GM18868 (cell line): Measurements from ENCODE around the gene SLC66A2.

Experiments
- ATAC-seq: cut with Tn5 transposase; IDR thresholded peaks from one replicate; pipeline ENCODE4 v1.9.1; 2021; ENCODE audit warnings: mild to moderate bottlenecking, moderate library complexity; ENCODE audit not compliant: unreplicated experiment

The SLC66A2 gene

DNA sequence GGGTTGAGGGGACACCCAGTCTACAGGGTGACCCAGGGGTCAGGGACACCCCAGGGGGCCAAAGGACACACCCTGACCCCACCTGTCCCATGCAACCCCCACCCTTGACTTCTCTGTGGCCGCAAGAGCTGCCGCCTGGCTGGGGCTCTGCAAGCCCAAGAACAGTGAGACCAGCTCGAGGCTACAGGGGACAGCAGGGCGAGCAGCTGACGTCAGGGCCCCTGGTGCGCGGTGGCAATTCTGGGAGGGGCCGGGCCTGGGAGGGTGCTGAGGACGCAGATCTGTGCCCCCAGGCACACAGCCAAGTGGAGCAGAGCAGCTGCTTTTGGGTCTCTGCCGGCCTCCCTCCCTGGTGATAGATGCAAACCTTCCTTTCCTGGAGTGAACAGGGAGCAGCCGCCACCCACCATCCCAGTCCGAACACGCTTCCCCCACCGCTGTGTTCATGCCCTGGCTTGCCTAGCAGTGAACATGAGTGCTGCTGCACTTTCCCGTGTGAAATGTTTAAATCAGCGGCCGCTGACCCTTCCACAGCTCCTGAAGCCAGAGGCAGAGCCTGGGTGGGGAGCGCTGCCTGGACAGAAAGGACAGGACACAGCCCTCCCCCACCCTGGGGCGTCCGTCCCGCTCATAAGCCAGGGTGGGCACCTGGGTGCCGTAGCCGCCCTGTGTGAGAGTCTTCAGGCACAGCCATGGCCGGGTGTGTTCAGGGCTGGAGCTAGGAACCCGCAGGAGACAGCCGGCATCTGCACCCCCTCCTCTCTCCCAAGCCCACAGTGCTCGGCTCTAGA, 46.9 kb downstream of the SLC66A2 start:
- ATAC-seq, result no peak

DNA sequence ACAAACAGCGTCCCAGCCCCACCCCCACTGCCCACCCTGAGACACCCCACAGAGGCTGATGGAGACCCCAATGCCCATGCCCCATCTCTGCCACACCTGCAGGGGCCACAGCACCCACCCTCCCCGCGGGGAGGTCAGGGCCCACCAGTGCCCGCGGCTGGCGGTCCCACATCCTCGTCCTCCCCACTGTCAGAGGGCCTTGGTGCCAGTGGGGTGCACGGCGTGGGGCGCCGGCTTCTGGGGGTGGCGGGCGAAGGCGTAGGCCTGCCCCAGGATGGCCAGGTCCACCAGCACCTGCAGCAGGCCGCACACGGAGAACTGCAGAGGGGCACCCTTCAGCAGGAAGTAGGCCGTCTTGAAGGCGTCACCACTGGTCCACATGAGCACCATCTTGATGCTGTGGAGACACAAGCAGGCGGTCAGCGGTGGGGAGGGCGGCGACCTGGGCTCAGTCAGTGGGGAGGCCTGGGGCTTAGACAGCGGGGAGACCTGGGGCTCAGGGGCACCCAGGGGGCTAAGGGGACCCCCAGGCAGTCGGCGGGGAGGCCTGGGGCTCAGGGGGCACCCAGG, 47.6 kb downstream of the SLC66A2 start:
- ATAC-seq, result no peak

DNA sequence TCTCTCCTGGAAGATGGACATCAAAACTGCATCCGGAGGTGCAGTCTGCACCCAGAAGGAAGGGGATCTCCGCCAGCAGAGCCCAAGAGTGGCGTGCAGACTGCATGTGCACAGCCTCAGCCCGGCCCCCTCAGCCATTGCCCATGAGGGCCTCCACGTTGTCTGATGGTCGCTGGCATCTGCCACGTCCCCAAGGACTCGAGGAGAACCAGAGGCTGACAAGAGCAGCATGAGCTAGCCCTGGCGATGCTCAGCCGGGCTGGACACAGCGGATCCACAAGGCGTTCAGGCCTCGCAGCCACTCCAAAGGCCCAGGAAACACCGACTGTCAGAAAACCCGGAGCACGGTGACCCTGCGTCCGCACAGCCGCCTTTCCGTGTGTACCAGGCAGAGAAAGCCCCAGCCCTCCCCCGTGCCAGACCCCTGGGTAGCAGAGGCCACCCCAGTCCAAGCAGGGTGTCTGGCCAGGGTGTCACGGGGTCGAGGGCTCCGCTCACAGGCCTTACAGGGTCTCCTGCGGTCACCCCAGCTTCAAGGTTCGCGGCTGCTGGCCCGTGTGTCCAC, 48.3 kb downstream of the SLC66A2 start:
- no peak for ATAC-seq

DNA sequence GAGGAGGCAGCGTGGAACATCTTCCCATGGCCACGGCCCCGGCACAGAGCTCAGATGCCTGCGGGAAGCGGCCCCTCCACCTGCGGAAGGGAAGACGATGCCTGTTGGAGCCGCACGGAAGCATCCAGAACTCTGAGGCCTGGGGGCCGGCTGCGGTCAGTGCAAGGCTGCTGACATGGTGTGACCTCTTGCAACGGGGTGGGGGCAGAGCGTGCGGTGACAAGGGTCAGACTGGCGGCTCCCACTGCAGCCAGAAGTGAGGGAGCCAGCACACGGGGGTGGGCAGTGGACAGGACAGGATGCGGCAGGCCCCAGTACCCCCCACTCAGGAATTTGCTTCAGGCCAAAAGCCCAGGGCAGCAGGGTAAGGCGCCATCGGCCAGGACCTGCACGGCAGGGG, 48.8 kb downstream of the SLC66A2 start:
- ATAC-seq, result no peak

DNA sequence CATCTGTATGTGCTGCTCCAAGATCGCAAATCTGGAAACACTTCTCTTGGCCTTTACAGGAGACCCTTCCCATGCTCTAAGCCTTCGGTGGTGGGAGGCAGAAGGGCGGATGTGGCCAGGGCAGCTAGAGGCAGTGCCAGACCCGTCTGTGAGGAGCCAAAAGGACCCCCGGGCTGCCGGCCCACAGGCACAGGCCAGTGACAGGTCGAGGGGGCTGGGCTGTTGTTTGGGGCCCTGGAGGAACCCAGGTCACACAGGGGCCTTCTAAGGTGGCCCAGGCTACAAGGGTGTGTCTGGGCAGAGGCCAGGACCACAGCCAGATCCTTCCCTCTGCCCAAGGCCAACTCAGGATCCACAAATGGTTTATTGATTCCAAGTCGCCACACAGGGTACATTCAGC, 49.4 kb downstream of the SLC66A2 start:
- no peak for ATAC-seq

DNA sequence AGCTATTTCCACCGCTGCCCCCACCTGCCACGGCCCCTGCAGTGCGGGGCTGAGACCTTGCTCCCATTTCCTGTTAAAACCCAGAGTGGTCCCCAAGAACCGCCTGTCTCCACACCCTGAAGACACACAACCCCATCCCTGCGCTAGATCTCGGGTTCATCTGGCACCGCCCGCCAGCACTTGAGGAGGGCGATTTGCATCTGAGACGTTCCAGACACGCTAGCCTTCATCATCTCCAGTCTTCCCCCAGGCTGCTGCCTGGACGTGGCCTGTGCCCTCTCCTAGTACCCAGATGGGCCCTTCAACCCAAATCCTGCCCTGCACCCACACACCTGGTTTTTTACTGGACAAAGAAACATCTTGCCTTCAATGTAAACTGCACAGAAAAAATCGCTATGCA, 49.8 kb downstream of the SLC66A2 start:
- ATAC-seq, result no peak

DNA sequence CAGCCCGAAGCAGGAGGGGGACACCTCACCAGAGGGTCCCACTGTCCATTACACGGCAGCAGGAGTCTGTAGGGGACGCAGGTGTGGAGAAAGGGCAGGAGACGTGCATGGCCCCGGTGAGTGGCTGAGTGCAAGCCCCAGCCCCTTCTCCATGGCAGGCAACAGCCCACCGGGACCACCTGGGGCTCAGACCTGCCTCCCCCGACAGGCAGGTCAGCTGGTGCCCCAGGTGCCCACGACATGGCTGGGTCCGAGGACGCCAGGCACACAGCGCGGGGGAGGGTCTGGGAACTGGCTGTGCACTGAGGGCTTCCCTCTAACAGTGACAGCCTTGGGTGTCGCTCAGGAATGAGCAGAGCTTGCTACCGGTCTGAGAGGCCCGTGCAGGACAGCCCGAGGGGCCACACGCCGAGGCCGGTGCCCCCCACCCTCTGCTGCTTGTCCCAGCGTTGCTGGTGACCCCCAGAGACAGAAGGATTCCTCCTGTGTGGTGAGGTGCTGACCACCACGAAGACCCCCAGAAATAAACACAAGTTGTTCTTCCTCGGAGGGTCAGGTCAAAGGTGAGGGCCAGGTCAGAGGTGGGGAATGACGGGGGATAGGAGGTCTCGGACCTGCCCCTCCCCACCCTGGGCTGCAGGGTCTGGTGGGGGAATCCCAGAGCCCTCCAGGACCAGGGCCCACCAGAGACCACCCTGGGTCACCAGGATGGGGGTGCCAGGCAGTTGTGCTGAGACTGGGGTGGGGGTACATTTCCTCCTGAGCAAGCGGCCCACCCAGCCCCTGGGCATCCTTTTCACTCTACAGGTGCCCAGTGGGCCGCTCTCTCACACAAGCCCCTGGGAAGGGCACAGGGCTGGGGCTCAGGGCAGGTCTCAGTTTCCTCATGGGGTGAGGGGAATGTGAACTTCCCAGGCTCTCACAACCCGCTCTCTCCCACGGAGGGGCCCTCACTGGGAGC, 50.6 kb downstream of the SLC66A2 start:
- ATAC-seq, result no peak

DNA sequence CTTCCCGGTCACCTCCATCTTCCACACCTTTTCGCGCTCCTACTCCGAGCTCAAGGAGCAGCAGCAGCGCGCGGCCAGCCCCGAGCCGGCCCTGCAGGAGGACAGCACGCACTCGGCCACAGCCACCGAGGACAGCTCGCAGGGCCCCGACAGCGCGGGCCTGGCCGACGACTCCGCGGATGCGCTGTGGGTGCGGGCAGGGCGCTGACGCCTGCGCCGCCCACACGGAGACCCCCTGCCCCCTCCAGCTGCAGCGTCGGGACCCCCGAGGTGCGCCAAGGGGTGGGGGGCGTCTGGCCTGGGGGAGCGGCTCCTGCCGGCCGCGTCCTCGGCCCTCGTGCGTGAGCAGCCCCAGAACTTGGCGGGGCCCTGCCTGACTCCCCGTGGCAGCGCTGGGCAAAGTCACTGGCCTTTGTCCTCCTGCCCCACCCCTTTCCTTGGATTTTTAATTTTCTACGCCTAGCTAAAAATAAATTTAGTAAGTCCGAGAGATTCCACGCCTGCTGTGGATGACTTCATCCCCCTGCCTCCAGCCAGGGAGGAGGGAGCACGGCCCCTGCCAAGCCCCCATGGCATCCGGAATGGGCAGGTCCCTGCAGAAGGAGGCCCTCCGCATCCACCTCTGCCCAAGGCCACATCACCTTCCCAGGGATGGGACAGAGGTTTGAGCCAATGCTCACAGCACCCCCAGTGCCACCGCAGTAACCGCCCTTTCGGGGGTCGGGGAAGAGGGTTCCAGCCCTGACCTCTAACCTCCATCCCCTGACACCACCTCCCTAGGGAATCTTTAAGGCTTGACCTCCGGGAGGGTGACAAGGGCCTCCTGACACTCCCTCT, 51.6 kb downstream of the SLC66A2 start:
- no peak for ATAC-seq

DNA sequence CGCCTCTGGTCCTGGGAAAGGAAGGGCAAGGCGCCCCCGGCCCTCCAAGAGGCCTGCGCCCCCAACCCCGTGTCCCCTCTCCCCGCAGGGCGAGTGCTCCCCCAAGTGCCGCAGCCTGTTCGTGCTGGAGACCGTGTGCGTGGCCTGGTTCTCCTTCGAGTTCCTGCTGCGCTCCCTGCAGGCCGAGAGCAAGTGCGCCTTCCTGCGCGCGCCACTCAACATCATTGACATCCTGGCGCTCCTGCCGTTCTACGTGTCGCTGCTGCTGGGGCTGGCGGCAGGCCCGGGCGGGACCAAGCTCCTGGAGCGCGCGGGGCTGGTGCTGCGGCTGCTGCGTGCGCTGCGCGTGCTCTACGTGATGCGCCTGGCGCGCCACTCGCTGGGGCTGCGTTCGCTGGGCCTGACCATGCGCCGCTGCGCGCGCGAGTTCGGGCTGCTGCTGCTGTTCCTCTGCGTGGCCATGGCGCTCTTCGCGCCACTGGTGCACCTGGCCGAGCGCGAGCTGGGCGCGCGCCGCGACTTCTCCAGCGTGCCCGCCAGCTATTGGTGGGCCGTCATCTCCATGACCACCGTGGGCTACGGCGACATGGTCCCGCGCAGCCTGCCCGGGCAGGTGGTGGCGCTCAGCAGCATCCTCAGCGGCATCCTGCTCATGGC, 52.4 kb downstream of the SLC66A2 start:
- ATAC-seq, result no peak

DNA sequence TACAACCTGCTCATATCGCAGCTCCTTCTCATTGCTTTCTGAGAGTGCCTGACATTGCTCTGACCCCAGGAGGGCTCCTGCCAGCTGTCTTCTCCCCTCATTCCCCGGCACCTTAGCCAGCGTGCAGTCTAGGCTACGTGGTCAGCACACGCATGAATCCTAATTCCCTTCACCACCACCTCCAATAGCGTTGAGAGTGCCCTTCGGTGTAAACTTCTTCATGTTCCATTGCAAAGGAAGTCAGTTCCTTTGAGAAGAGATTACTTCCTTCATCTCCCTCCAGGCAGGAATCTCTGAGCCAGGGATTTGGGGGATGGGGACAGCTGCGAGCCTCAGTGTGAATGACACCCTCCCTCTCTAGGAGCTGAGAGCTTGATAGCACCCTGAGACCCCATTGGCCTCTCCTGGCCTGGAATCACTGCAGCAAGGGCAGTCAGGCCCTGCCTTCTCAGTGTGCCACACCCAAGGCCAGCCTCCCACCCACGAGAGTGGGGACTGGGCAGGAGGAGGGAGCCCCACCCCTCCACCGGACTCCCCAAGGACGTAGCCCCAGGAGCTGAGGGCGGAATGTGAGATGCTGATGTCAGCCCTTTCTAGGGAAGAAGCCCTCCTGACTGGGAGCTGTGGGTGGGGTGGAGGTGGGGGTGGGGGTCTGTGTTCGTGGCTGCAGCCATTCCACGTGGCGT, 53.4 kb downstream of the SLC66A2 start:
- ATAC-seq, result no peak

DNA sequence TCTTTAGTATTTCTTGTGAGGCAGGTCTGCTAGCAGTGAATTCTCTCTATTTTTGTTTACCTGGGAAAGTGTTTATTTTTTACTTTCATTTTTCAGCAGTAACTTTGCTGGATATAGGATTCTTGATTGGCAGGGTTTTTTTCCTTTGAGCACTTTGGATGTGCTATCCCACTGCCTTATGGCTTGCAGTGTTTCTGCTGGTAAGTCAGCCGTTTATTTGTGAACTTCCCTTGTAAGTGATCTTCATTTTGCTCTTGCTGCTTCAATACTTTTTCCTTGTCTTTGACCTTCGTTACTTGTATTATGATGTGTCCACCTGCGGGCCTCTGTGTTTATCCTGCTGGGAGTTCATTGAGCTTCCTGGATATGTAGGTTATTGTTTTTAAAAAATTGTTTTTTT, 54.7 kb downstream of the SLC66A2 start:
- no peak for ATAC-seq

DNA sequence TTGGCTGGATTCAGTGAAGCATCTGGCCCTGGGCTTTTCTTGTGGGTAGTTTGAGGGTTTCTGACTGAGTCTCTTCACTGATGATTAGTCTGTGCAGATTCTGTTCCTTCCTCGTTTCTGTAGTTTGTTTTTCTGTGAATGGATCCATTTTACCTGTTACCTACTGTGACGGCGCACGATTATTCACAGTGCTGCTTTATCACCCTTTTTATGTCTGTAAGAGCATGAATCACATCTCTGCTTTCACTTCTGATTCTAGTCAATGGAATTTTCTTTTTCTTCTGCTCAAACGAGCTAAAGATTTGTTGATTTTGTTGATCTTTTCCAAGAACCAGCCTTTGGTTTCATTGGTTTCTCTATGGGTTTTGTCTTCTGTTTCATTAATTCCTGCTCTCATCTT, 60.8 kb downstream of the SLC66A2 start:
- no peak for ATAC-seq

DNA sequence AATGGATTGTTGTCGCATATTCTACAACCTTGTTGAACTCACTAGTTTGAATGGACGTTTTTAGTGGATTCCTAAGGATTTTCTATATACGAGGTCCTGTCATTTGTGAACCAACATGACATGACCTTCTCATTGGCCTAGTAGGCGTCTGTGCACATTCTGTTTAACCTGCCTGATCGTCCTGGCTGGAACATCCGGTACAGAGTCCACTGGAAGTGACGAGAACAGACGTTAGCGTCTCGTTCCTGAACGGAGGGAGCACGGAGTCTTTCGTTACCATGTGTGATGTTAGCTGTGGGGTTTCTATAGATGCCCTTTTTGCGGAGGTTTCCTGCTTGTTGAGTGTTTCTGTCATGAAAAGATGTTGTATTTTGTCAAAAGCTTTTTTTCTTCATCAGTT, 61.9 kb downstream of the SLC66A2 start:
- ATAC-seq, result no peak

DNA sequence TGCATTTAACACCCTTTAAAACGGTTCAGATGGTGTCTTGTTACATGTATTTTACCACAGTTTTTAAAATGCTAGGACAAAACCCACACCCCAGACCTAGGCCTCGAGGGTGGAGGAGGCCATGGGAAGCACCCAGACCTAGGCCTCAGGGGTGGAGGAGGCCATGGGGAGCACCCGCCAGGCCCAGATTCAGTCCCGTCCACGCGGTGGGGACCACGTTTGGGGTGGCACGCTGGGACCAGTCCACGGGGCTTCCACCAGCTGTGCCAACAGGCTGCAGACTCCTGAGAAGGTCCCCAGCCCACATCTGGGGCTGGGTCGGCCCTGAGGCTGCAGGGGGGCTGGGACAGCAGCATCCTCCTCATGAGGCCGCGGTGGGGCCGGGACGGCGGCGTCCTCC, 63.4 kb downstream of the SLC66A2 start:
- no peak for ATAC-seq

DNA sequence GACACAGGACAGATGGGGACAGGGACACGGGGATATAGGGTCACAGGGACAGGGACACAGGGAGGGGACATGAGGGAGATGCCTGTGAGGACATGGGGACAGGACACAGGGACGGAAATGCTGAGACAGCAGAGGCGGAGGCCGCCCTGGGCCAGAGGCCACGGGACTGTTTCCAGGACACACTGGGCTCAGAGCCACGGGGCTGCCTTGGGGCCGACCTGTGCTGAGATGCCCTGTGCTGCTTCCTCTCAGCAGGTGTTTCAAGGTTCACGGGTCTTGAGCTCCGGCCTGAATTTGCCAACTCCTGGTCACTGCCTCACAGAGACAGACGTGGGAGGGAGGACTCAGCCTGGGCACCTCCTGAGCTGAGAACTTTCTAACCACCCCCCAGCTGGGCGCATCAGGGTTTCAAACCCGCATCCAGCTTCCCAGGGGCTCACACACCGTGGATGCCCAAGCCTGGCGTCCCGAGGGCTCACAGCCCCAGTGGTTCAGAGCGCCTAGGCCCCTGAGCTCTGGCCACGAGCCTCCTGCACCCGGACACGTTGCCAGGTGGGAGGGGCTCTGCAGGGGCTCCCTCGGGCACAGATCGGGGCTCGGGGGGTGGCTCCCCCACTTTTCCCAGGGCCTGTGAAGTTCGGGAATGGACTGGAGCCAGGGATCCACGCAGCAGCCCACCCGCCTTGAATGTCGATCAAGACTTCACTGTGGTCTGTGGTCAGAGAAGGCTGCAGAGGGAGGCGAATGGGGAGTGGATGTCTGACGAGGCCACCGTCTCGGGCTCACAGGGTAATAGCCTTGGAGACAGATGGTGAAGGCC, 64.1 kb downstream of the SLC66A2 start:
- ATAC-seq, result no peak

DNA sequence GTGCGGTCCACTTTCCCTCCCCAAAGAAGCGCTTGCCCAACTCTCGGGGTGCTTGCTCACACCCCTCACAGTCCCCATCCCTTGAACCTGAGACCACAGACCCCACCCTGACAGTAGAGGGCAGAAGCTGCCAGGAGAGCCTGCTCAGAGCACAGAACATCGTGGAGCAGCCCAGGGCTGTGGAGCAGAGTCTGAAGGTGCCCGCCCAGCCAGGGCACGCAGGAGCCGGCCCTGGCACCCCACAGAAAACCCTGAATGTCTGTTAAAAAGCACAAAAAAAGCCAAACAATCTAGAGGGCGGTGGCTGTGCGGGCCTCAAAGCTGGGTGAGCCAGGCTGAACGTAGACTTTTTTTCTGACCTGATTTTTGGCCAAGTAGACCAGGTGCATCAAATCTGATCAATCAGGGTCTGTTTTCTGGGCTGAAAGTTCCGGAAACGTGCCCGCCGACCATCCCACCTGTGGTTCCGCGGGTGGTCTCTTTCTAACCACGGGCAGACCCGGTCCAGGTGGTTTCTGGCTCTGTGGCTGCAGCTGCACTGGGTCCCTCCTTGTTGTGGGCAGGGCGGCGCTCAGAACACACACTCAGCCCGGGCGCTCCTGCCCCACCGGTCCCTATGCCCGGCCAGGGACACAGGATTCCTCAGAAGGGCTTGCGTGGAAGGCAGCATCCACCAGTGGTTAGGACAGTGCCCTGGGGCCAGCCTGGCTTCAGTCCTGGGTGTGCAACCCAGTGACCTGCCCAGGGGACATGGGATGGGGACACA, 66.3 kb downstream of the SLC66A2 start:
- no peak for ATAC-seq

DNA sequence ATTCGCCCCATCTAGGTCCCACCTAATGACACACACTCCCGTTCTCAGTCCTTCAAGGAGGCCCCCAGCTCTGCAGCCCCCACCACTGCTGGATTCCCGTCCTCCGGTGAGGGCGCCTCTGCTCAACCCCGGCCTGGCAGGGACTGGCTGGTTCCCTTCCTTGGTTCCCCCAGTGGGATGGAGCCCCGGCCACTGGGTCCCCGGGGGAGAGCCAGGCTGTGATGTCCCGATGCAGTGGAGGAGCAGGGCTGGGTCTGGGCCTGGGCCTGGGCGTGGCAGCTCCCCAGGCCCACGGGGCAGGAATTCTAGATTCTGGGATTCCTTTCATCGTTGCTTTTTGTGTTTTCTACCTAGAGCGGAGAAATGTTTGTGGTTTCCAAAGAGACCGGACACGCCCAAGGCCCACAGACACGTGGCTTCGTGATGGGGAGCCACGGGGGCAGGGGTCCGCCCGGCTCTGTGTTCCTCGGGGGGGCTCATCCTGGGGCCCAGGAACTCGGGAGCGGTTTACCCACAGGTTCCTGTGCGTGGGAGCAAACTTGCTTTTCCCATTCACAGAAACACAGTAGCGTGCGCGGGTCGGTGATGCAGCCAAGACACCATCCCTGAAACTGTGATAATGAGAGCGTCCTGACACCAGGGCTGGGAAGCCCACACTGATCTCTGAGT, 67.0 kb downstream of the SLC66A2 start:
- no peak for ATAC-seq
